ENCODE results near the gene ATP6V0B. TPM values are rescaled to one million over a fixed set of nuclear protein-coding genes. Genes with fewer than 3 reads are reported as not detected.

Gene ATP6V0B
- total and polyA plus RNA-seq, 10 of the 15 experiments (the other 5 are each of a cell fraction or from before 2014, with no cell fraction given): 65.3 to 250 (median 144) TPM

GRCh38 chr1:44002165-44002564 is 27.4 kb downstream of the ATP6V0B start:
- SMC1A ChIA-PET (ENCODE audit: uncharacterized antibody, unreplicated experiment): no interaction called here

DNA sequence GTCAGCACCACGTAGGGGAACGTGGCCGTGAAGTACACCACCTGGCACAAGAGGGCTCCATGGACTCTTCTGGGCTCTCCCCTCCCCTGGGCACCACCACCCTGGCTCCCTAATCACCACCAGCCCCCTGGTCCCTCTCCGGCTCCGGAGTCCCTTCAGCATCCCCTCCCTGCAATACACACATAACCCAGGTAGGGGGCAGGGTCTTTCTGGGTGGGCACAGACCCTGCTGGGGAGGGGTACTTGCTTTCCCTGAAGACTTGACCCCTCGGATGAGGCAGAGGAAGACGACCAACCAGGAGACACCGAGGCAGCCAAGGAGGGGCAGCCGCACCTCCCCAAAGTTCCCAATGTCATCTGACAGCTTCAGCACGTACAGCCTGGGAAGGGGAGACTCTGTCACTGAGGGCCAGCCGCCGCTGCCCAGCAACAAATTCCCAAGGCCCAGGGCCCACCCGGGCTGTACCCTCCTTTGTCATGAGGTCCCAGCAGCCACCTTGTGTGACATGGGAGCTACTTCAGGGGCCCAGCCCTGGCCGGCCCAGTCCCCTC is 27.9 kb downstream of the ATP6V0B start:
- CTCF ChIA-PET: interaction anchor here (1.3 to 9.6 kb wide), 3 partner anchors 9 to 43 kb away, joined by 3 to 167 read pairs (median 167); partner anchors contain the start of gene SLC6A9
- POLR2A ChIA-PET: no interaction called here
- in situ Hi-C loops (cut with MboI): no loop called here

More at GRCh38 chr1:44002165-44002564, 27.4 kb downstream of the ATP6V0B start:
- no peaks in the 10 kb centered on the region for H3K79me2 ChIP-seq (ENCODE audit: control insufficient read depth, insufficient read depth, low read length)
- TF ChIP-seq JUND (IDR thresholded peaks at IDR 0.05; ENCODE audit: low read depth, low read length) (no peak), ETV6 (conservative IDR thresholded peaks at IDR 0.05 in 1 of 2, IDR thresholded peaks at IDR 0.05 in 1 of 2; ENCODE audit: borderline replicate concordance in 1 of 2, low read depth in 1 of 2) (no peak)
- H3K27ac ChIP-seq (ENCODE audit: control insufficient read depth, insufficient read depth): no peak overlapping the region
- intact Hi-C loops (cut with micrococcal nuclease; ENCODE audit: unreplicated experiment): no loop called here
- H3K36me3 ChIP-seq (ENCODE audit: control insufficient read depth in 2 of 2, insufficient read depth in 2 of 2, low read length in 1 of 2): no peaks in the 10 kb centered on the region
- ChIA-PET RAD21 (ENCODE audit: unreplicated experiment) (no interaction called here), CTCF (interaction anchor here (1.3 to 9.6 kb wide), 3 partner anchors 9 to 43 kb away, joined by 3 to 167 read pairs (median 167); partner anchors contain the start of gene SLC6A9), POLR2A (no interaction called here)
- no TSS peak for BruUV-seq (replicated peaks)
- H2AFZ ChIP-seq (ENCODE audit: control insufficient read depth, low read depth, low read length): no peak overlapping the region
- in situ Hi-C loops (cut with MboI): no loop called here
- no peak for ATAC-seq
- no peak for FAIRE-seq
- H3K9me3 ChIP-seq (replicated peaks; ENCODE audit: control insufficient read depth, insufficient read depth, low read length): no peaks in the 10 kb centered on the region
- no peaks in the 10 kb centered on the region for H3K27me3 ChIP-seq (replicated peaks in 1 of 2; ENCODE audit: control insufficient read depth in 2 of 2, insufficient read depth in 2 of 2, low read length in 1 of 2)
- H3K4me2 ChIP-seq (ENCODE audit: control insufficient read depth, insufficient read depth): no peak overlapping the region
- H3K4me3 ChIP-seq: no peak overlapping the region
- DNase-seq (ENCODE audit: low read depth, low spot score): no peak
- no peaks in the 10 kb centered on the region for H3K4me1 ChIP-seq (ENCODE audit: control insufficient read depth, insufficient read depth, low read length)
- 61% methylated on average over 8 of the region's 8 CpGs for WGBS (ENCODE audit: insufficient coverage, insufficient replicate concordance, low lambda C conversion rate, missing lambda C conversion rate)
- H4K20me1 ChIP-seq (ENCODE audit: control insufficient read depth, insufficient read depth): no peaks in the 10 kb centered on the region
- H3K9ac ChIP-seq (ENCODE audit: control insufficient read depth, insufficient read depth, low read length): no peak overlapping the region

More for the DNA sequence above, 27.9 kb downstream of the ATP6V0B start:
- Histone ChIP-seq H3K4me3 (no peak overlapping the region), H3K79me2 (ENCODE audit: control insufficient read depth, insufficient read depth, low read length) (no peaks in the 10 kb centered on the region), H3K4me2 (ENCODE audit: control insufficient read depth, insufficient read depth) (no peak overlapping the region), H3K9ac (ENCODE audit: control insufficient read depth, insufficient read depth, low read length) (no peak overlapping the region), H3K4me1 (ENCODE audit: control insufficient read depth, insufficient read depth, low read length) (no peaks in the 10 kb centered on the region), H4K20me1 (ENCODE audit: control insufficient read depth, insufficient read depth) (no peaks in the 10 kb centered on the region), H3K27ac (ENCODE audit: control insufficient read depth, insufficient read depth) (no peak overlapping the region), H2AFZ (ENCODE audit: control insufficient read depth, low read depth, low read length) (no peak overlapping the region), H3K27me3 (replicated peaks in 1 of 2; ENCODE audit: control insufficient read depth in 2 of 2, insufficient read depth in 2 of 2, low read length in 1 of 2) (no peaks in the 10 kb centered on the region), H3K9me3 (replicated peaks; ENCODE audit: control insufficient read depth, insufficient read depth, low read length) (no peaks in the 10 kb centered on the region), H3K36me3 (ENCODE audit: control insufficient read depth in 2 of 2, insufficient read depth in 2 of 2, low read length in 1 of 2) (no peaks in the 10 kb centered on the region)
- SMC1A ChIA-PET (ENCODE audit: uncharacterized antibody, unreplicated experiment): interaction anchor here (0.8 to 1.0 kb wide), 2 partner anchors 34 to 46 kb away, joined by 3 to 4 read pairs; no protein-coding TSS in a partner anchor
- RAD21 ChIA-PET (ENCODE audit: unreplicated experiment): no interaction called here
- BruUV-seq (replicated peaks): no TSS peak
- no peak for FAIRE-seq
- no peak for ATAC-seq
- TF ChIP-seq JUNB (IDR thresholded peaks at IDR 0.05): no peak
- TF ChIP-seq, protein P1, sequence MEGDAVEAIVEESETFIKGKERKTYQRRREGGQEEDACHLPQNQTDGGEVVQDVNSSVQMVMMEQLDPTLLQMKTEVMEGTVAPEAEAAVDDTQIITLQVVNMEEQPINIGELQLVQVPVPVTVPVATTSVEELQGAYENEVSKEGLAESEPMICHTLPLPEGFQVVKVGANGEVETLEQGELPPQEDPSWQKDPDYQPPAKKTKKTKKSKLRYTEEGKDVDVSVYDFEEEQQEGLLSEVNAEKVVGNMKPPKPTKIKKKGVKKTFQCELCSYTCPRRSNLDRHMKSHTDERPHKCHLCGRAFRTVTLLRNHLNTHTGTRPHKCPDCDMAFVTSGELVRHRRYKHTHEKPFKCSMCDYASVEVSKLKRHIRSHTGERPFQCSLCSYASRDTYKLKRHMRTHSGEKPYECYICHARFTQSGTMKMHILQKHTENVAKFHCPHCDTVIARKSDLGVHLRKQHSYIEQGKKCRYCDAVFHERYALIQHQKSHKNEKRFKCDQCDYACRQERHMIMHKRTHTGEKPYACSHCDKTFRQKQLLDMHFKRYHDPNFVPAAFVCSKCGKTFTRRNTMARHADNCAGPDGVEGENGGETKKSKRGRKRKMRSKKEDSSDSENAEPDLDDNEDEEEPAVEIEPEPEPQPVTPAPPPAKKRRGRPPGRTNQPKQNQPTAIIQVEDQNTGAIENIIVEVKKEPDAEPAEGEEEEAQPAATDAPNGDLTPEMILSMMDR (IDR thresholded peaks at IDR 0.05 in 2 of 3, conservative IDR thresholded peaks at IDR 0.05 in 1 of 3; ENCODE audit: control insufficient read depth in 2 of 3, extremely low read depth in 1 of 3, insufficient read depth in 1 of 3, low read depth in 3 of 3, low read length in 3 of 3): 0 out of 6 replicates have a peak, but pooled peaks of 1 of the 3 experiments have one; percentile 28
- no peak for DNase-seq (ENCODE audit: low read depth, low spot score)
- intact Hi-C loops (cut with micrococcal nuclease; ENCODE audit: unreplicated experiment): no loop called here
- WGBS (ENCODE audit: insufficient coverage, insufficient replicate concordance, low lambda C conversion rate, missing lambda C conversion rate): 72% methylated on average over 14 of the region's 14 CpGs

Measured in GM12878 (cell line).